Upper lobe of left lung (tissue), 6 donors: Measurements from ENCODE around the gene IMMP2L. TPM values are rescaled to one million over a fixed set of nuclear protein-coding genes. Genes with fewer than 3 reads are reported as not detected.

Source experiments
- ATAC-seq, 2 donors: fragments of 200-7000 bp; cut with Tn5 transposase; one replicate each; pipeline ENCODE4 v1.9.1; 2022; ENCODE audit warnings: mild to moderate bottlenecking in 2 of 2, moderate library complexity in 2 of 2; ENCODE audit not compliant: low FRiP score in 2 of 2
- DNase-seq, 2 donors: peaks; one replicate each; pipeline ENCODE4 v3.0.0-alpha.2; 2019 to 2020
- H3K27ac ChIP-seq, 4 donors: fragments of 200-600 bp; sonication (generic); one replicate each; pipeline ENCODE4 v1.5.1; 2016 to 2019
- H3K27me3 ChIP-seq, 4 donors: fragments of 200-600 bp; sonication (generic); one replicate each; pipeline ENCODE4 v1.5.1; 2017 to 2019
- H3K36me3 ChIP-seq, 4 donors: fragments of 200-600 bp; sonication (generic); one replicate each; pipeline ENCODE4 v1.5.1; 2016 to 2019
- H3K4me1 ChIP-seq, 4 donors: fragments of 200-600 bp; sonication (generic); one replicate each; pipeline ENCODE4 v1.5.1; 2018 to 2019
- H3K4me3 ChIP-seq, 4 donors: fragments of 200-600 bp; sonication (generic); one replicate each; pipeline ENCODE4 v1.5.1; 2017 to 2019; ENCODE audit warnings: mild to moderate bottlenecking in 2 of 4, moderate library complexity in 1 of 4
- H3K9me3 ChIP-seq, 4 donors: fragments of 200-600 bp; sonication (generic); one replicate each; pipeline ENCODE4 v1.5.1; 2018 to 2019
- CTCF ChIP-seq, 6 experiments: fragments of 450-650 bp in 4 of 6; fragments of 200-600 bp in 2 of 6; sonication (generic) in 2 of 6; IDR thresholded peaks; one replicate each; pipeline ENCODE4 v1.5.1; 2016 to 2019; ENCODE audit warnings: antibody characterized with exemption in 6 of 6
- EP300 ChIP-seq, 4 donors: sonication (generic); formaldehyde crosslinking; IDR thresholded peaks; one replicate each; pipeline ENCODE4 v1.5.1; 2017; ENCODE audit warnings: antibody characterized with exemption in 4 of 4, control low read depth in 2 of 4
- POLR2A ChIP-seq, 4 donors: fragments of 450-650 bp; IDR thresholded peaks; one replicate each; pipeline ENCODE4 v1.5.1; 2016 to 2017; ENCODE audit warnings: antibody characterized with exemption in 4 of 4, mild to moderate bottlenecking in 2 of 4
- POLR2AphosphoS5 ChIP-seq, 2 donors: sonication (generic); formaldehyde crosslinking; IDR thresholded peaks; one replicate each; pipeline ENCODE4 v1.5.1; 2017; ENCODE audit warnings: antibody characterized with exemption in 2 of 2
- WGBS, 2 donors: methylation state at CpG; one replicate each; pipeline ENCODE4 v1.1.5; 2017 to 2018; 5-methylcytosine and 5-hydroxymethylcytosine counted together
- total RNA-seq, 6 donors: library from RNA; depleted of rRNA in 4 of 6; stranded (reverse); fragments of >200 nt in 4 of 6; gene quantifications; one replicate each; pipeline versions ENCODE4 v1.1.0 to v1.2.1, GENCODE V29; 2016 to 2021
- donor health status: DM: no; HTN: no; CAD: no; lungs with moderate emphysema.
- donor health status: DM: no; HTN: yes; CAD: no; lungs with severe emphysema.

Gene IMMP2L
- total RNA-seq, 6 donors from 2014 or later: 7.1 to 17.5 (median 11.3) TPM

- 73 to 77% methylated on average over 2 of the region's 2 CpGs for WGBS, 2 donors
- no peak for ATAC-seq
- no peaks in the 10 kb centered on the region for H3K9me3 ChIP-seq
- H3K27me3 ChIP-seq: no peaks in the 10 kb centered on the region
- no peak overlapping the region for H3K27ac ChIP-seq
- no peaks in the 10 kb centered on the region for H3K36me3 ChIP-seq
- no peak overlapping the region for H3K4me3 ChIP-seq
- TF ChIP-seq CTCF (IDR thresholded peaks at IDR 0.05): no peak
- TF ChIP-seq POLR2AphosphoS5 (IDR thresholded peaks at IDR 0.05): no peak
- no peak for TF ChIP-seq EP300 (IDR thresholded peaks at IDR 0.05)
- TF ChIP-seq POLR2A (IDR thresholded peaks at IDR 0.05): no peak
- no peak for DNase-seq
- H3K4me1 ChIP-seq: peaks cover 0 to 3% (median 0%) of the 10 kb centered on the region in 4 donors
These were observed 734.4 kb downstream of the IMMP2L start for GRCh38 chr7:110827936-110828335.

GRCh38 chr7:110827287-110827855, 734.9 kb downstream of the IMMP2L start:
- WGBS, 2 donors: 61 to 81% methylated on average over 1 of the region's 1 CpG

GRCh38 chr7:110813986-110814385, 748.3 kb downstream of the IMMP2L start:
- no peak for DNase-seq
- no peaks in the 10 kb centered on the region for H3K27me3 ChIP-seq
- TF ChIP-seq POLR2AphosphoS5 (IDR thresholded peaks at IDR 0.05) (no peak), CTCF (IDR thresholded peaks at IDR 0.05) (no peak), EP300 (IDR thresholded peaks at IDR 0.05) (no peak), POLR2A (IDR thresholded peaks at IDR 0.05) (no peak)
- WGBS, 2 donors: 68 to 73% methylated on average over 2 of the region's 2 CpGs
- H3K9me3 ChIP-seq: no peaks in the 10 kb centered on the region
- no peak for ATAC-seq
- H3K4me1 ChIP-seq: no peaks in the 10 kb centered on the region
- H3K27ac ChIP-seq: no peak overlapping the region
- H3K4me3 ChIP-seq: no peak overlapping the region
- H3K36me3 ChIP-seq: no peaks in the 10 kb centered on the region

More at GRCh38 chr7:110827287-110827855, 734.9 kb downstream of the IMMP2L start:
- Histone ChIP-seq H3K36me3 (no peaks in the 10 kb centered on the region), H3K27me3 (no peaks in the 10 kb centered on the region), H3K9me3 (no peaks in the 10 kb centered on the region), H3K4me1 (peaks cover 0 to 3% (median 0%) of the 10 kb centered on the region in 4 donors), H3K4me3 (no peak overlapping the region), H3K27ac (no peak overlapping the region)
- DNase-seq (no peak), ATAC-seq (no peak)
- TF ChIP-seq POLR2A (IDR thresholded peaks at IDR 0.05): no peak
- TF ChIP-seq POLR2AphosphoS5 (IDR thresholded peaks at IDR 0.05): no peak

- Histone ChIP-seq H3K27ac (no peak overlapping the region), H3K4me1 (no peaks in the 10 kb centered on the region), H3K9me3 (no peaks in the 10 kb centered on the region), H3K4me3 (no peak overlapping the region), H3K36me3 (no peaks in the 10 kb centered on the region), H3K27me3 (no peaks in the 10 kb centered on the region)
- 92 to 93% methylated on average over 6 of the region's 6 CpGs for WGBS, 2 donors
- DNase-seq (no peak), ATAC-seq (no peak)
- TF ChIP-seq CTCF (IDR thresholded peaks at IDR 0.05) (no peak), POLR2A (IDR thresholded peaks at IDR 0.05) (no peak), EP300 (IDR thresholded peaks at IDR 0.05) (no peak), POLR2AphosphoS5 (IDR thresholded peaks at IDR 0.05) (no peak)
These were observed 752.5 kb downstream of the IMMP2L start for GRCh38 chr7:110809832-110810231.

GRCh38 chr7:110808361-110808760, 753.9 kb downstream of the IMMP2L start:
- Histone ChIP-seq H3K4me3 (no peak overlapping the region), H3K27ac (no peak overlapping the region), H3K9me3 (no peaks in the 10 kb centered on the region), H3K36me3 (no peaks in the 10 kb centered on the region), H3K4me1 (no peaks in the 10 kb centered on the region), H3K27me3 (no peaks in the 10 kb centered on the region)
- TF ChIP-seq POLR2AphosphoS5 (IDR thresholded peaks at IDR 0.05) (no peak), CTCF (IDR thresholded peaks at IDR 0.05) (no peak), EP300 (IDR thresholded peaks at IDR 0.05) (no peak), POLR2A (IDR thresholded peaks at IDR 0.05) (no peak)
- DNase-seq: no peak
- no peak for ATAC-seq
- 63 to 88% methylated on average over 1 of the region's 1 CpG for WGBS, 2 donors
